ENCODE data around the gene HPRT1.

DNA sequence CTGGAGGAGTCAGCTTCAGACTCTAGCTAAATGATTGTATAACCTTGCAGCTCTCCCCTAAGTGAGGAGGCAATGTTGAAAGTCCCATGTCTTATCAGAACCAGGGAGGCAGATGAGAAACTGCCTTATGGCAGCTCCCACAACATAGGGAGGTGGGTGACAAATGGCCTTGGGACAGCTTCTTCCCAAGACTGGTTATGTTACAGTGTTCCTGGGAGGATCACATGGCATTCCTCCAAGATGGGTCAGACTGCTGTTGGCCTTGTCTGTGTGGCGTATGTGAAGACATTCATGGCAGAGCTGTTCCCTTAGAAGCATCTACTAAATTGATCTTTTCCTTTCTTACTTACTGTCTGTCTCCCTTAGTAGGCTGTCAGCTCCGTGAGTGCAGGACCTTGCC is 42.0 kb downstream of the HPRT1 start:
- TF ChIP-seq, protein P1, sequence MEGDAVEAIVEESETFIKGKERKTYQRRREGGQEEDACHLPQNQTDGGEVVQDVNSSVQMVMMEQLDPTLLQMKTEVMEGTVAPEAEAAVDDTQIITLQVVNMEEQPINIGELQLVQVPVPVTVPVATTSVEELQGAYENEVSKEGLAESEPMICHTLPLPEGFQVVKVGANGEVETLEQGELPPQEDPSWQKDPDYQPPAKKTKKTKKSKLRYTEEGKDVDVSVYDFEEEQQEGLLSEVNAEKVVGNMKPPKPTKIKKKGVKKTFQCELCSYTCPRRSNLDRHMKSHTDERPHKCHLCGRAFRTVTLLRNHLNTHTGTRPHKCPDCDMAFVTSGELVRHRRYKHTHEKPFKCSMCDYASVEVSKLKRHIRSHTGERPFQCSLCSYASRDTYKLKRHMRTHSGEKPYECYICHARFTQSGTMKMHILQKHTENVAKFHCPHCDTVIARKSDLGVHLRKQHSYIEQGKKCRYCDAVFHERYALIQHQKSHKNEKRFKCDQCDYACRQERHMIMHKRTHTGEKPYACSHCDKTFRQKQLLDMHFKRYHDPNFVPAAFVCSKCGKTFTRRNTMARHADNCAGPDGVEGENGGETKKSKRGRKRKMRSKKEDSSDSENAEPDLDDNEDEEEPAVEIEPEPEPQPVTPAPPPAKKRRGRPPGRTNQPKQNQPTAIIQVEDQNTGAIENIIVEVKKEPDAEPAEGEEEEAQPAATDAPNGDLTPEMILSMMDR (conservative IDR thresholded peaks at IDR 0.05; ENCODE audit: low read length), result no peak
- TF ChIP-seq EZH2phosphoT487 (IDR thresholded peaks at IDR 0.05; ENCODE audit: borderline replicate concordance), result no peak
